ENCODE data around the gene MECR. TPM values are rescaled to one million over a fixed set of nuclear protein-coding genes. Genes with fewer than 3 reads are reported as not detected.

MECR gene
- total and polyA plus RNA-seq, 11 donors = 19.6 to 37.4 (median 33.1) TPM

DNA sequence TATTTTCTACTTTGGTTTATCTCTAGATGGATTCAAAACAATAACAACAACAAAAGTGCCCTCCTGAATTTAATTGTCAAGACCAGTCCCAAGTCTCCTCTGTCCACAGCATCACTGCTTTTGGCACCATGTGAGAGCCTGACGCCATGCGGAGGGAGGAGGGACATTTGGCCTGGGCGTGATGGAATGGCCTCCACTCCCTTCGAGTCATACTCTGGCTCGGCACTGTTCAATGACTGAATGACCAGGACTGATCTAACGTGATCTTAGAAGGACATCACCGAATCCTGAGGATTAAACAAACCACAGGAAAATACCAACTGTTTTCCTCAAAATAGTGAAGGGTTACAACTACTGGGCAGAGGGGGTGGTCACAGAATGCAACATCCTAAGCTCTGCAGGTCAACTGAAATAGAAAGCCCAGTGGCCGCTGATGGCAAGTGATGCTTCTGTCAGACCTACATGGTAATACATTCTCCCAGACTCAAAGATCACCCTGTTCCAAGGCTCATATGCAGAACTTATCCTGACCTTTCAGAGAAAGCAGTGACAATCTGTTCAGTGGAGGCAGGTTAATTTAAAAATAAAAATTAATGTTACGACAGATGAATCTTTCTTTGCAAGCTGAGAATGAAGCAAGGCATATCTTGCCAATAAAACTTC is 68.1 kb downstream of the MECR start:
- H3K36me3 ChIP-seq = peaks cover 0 to 95% (median 72%) of the 10 kb centered on the region in 9 donors
- TF ChIP-seq, protein P1, sequence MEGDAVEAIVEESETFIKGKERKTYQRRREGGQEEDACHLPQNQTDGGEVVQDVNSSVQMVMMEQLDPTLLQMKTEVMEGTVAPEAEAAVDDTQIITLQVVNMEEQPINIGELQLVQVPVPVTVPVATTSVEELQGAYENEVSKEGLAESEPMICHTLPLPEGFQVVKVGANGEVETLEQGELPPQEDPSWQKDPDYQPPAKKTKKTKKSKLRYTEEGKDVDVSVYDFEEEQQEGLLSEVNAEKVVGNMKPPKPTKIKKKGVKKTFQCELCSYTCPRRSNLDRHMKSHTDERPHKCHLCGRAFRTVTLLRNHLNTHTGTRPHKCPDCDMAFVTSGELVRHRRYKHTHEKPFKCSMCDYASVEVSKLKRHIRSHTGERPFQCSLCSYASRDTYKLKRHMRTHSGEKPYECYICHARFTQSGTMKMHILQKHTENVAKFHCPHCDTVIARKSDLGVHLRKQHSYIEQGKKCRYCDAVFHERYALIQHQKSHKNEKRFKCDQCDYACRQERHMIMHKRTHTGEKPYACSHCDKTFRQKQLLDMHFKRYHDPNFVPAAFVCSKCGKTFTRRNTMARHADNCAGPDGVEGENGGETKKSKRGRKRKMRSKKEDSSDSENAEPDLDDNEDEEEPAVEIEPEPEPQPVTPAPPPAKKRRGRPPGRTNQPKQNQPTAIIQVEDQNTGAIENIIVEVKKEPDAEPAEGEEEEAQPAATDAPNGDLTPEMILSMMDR (IDR thresholded peaks at IDR 0.05) = no peak
- no peak for TF ChIP-seq POLR2A (IDR thresholded peaks at IDR 0.05)
- H3K9me3 ChIP-seq = no peaks in the 10 kb centered on the region
- H3K4me3 ChIP-seq = no peak overlapping the region
- DNase-seq = peak in 3 of 5 donors; percentile 15 to 54 (median 49)
- H3K27me3 ChIP-seq = no peaks in the 10 kb centered on the region
- ATAC-seq = peak in 3 of 4 donors; percentile 75 to 83 (median 76)
- peaks cover 3 to 65% (median 30%) of the 10 kb centered on the region in 12 donors for H3K4me1 ChIP-seq
- peak overlapping the region in 1 of 12 donors; percentile 5 for H3K27ac ChIP-seq
- intact Hi-C loops (cut with DNase I) = no loop called here
- 65 to 78% (median 70%) methylated on average over 9 of the region's 9 CpGs for WGBS, 4 donors

DNA sequence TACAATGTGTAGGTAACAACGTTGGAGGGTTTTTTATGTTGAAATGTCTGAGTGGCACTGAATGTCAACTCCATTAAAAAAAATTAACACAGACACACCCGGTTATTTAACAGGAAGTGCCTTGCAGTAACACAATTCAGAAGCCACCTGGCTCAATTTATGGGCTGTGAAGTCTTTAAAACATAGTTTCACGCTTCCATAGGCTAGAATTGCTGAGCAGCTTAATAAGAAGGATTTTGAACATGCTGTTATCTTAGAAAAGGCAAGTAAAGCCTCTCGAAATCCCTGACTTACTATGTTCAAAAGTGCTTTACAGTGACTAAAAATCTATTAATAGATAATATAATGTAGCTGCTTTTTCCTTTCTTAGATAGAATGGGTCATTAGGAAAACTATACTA is 68.7 kb downstream of the MECR start:
- Histone ChIP-seq H3K9me3 (no peaks in the 10 kb centered on the region), H3K27me3 (no peaks in the 10 kb centered on the region), H3K36me3 (peaks cover 0 to 95% (median 72%) of the 10 kb centered on the region in 9 donors), H3K4me3 (no peak overlapping the region), H3K4me1 (peaks cover 6 to 66% (median 34%) of the 10 kb centered on the region in 12 donors), H3K27ac (peak overlapping the region in 1 of 12 donors; percentile 5)
- intact Hi-C loops (cut with DNase I) = no loop called here
- 46 to 61% (median 50%) methylated on average over 4 of the region's 4 CpGs for WGBS, 4 donors
- TF ChIP-seq, protein P1 (IDR thresholded peaks at IDR 0.05) = no peak
- TF ChIP-seq POLR2A (IDR thresholded peaks at IDR 0.05) = no peak
- no peak for DNase-seq
- no peak for ATAC-seq

DNA sequence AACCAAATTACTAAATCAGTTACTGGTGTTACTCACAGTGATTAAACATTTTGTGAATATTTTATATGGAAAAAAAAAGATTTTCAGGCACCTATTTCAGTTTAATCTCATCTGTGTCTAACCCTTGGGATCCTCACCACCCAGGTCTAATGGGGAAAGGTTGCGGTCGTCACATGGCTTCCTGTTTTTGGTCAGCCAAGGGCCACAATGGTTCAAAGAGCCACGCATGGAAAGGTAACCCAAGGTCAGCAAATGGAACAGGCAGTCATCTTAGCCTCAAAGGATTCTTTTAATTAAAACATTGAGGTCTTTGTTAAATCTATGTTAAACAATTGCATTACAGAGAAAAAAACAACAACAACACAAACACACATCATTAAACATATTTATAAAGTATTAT is 71.0 kb downstream of the MECR start:
- intact Hi-C loops (cut with DNase I) = no loop called here
- WGBS, 4 donors = 55 to 65% (median 61%) methylated on average over 3 of the region's 3 CpGs
- H3K27me3 ChIP-seq = no peaks in the 10 kb centered on the region
- H3K9me3 ChIP-seq = no peaks in the 10 kb centered on the region
- H3K4me3 ChIP-seq = no peak overlapping the region
- no peak for DNase-seq
- H3K27ac ChIP-seq = no peak overlapping the region
- peaks cover 8 to 63% (median 41%) of the 10 kb centered on the region in 12 donors for H3K4me1 ChIP-seq
- no peak for ATAC-seq
- TF ChIP-seq, protein P1 (IDR thresholded peaks at IDR 0.05) = no peak
- no peak for TF ChIP-seq POLR2A (IDR thresholded peaks at IDR 0.05)
- H3K36me3 ChIP-seq = peaks cover 0 to 95% (median 73%) of the 10 kb centered on the region in 9 donors

DNA sequence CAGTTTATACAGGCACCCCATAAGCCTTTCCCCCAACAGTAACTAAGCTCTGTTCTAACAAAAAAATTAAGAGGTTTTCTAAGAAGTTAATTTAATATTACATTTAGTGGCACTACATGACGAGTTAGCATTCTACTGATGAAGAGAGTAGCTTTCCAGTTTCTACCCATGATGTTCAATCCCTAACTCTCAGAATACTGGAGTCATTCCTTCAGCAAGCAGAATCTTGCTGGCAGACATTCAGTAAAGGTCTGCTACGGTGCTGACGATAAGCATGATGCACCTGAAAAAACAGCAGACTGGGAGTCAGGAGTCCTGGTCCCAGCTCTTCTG is 73.5 kb downstream of the MECR start:
- DNase-seq (no peak), ATAC-seq (no peak)
- H3K4me3 ChIP-seq = no peak overlapping the region
- H3K36me3 ChIP-seq = peaks cover 4 to 99% (median 84%) of the 10 kb centered on the region in 9 donors
- peak overlapping the region in 5 of 12 donors; percentile 5 to 59 (median 36) for H3K27ac ChIP-seq
- TF ChIP-seq, protein P1 (IDR thresholded peaks at IDR 0.05) = no peak
- TF ChIP-seq POLR2A (IDR thresholded peaks at IDR 0.05) = no peak
- no peaks in the 10 kb centered on the region for H3K27me3 ChIP-seq
- intact Hi-C loops (cut with DNase I) = no loop called here
- whole genome bisulfite sequencing, 4 donors = 49 to 64% (median 61%) methylated on average over 3 of the region's 3 CpGs
- H3K9me3 ChIP-seq = no peaks in the 10 kb centered on the region
- peaks cover 8 to 49% (median 32%) of the 10 kb centered on the region in 12 donors for H3K4me1 ChIP-seq
